Fibroblast of skin of left biceps (primary cell): ENCODE results near the gene API5.
A peak's percentile ranks its signal among the peaks of the same experiment; 100 is the strongest.
"Not testable (repeated sequence)": the region's sequence is repeated elsewhere in the genome, so short reads cannot be mapped to it uniquely, and the experiment has no call there.

Source experiments
- DNase-seq, 2 experiments: peaks; one replicate each; pipeline ENCODE4 v3.0.0-alpha.2; 2013; ENCODE audit warnings: low read depth in 2 of 2

Gene API5

DNA sequence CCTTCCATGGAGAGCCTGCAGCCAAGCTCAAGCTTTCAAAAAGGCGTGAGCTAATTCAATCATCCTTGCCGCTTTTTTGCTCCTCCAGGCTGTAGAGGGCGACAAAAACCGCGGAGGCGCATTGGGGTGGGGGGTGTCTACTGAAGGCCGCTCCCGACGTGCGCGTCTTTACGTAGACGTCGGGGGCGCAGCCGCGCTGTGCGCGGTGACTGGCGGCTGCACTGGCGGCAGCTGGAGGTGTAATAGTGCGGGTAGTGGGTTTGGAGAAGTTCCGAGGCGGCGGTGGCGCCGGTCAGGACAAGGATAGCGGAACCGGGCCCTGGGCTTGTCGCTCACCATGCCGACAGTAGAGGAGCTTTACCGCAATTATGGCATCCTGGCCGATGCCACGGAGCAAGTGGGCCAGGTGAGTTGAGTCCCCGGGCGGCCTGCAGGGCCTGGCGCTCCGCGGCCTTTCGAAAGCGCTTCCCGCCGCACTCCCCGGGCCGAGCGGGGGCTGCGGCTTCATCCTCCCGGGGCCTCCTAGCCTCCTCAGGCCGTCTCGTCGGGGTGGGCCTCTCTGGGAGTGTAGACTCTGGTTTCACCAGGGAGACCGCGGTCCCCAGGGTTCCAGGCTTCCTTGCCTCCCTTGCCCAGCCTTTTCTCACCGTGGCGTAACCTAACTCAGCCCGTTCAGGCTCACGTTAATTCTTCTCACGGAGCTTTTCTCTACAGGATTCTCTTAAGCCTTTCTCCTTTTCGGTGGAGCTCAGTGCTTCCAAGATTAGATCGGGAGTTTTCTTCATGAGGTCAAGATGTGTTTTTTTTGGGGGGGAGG is at the start of gene API5:
Gene API5, plus strand, starts transcription at position 206 of the 817 bp plus-strand sequence. Its CDS starts 132 bp downstream, at position 338.
- DNase-seq = peak; percentile 78

GRCh38 chr11:43267856-43268580 is 43.8 kb upstream of the API5 start:
- no peak for DNase-seq

DNA sequence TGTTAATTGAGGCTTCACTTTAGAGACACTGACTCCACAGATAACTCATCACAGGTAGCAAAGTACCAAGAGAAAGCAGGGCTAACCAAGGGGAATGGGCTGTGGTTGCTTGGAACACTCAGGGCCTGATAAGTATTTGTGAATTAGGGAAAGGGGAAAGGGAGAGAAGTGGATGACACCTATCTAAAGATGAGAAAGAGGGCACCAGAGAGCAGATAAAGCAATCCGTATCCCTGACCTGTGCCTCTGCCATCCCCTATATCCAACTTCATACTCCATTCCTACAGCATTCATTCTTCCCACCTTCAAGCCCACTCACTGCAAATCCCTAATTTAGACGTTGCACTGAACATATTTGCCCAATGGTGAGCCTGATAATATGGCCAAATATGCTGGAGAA is 43.0 kb upstream of the API5 start:
- DNase-seq = no peak

DNA sequence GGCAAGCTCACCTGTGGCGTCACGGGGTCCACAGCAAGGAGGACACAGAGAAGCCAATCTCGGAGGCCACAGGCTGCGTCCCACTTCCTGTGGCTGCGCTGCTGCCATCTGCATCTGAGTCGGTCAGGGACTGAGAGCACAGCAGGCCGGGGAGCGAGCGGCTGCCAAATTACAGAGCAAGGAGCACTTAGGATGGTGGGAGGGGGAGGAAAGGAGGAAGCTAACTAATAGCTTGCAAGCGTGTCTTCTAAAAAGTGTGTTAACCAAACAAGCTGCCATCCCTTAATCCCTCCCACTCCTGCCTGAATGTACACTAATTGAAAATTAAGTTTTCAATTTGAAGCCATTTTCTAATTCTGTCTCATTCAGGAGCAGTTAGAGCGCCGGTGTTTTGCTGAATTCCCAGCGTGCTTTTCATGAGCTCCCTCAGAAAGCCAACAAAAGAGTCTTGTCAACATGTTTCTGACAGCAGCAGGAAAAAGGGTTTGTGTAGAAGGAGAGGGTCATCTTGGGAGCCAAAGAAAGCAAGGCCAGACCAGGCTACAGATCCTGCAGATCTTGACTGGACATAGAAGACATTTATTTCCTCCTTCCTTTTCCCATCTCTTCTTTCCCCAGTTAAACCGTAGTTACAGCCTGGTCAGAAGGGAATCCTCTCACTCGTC is 42.4 kb upstream of the API5 start:
- no peak for DNase-seq

DNA sequence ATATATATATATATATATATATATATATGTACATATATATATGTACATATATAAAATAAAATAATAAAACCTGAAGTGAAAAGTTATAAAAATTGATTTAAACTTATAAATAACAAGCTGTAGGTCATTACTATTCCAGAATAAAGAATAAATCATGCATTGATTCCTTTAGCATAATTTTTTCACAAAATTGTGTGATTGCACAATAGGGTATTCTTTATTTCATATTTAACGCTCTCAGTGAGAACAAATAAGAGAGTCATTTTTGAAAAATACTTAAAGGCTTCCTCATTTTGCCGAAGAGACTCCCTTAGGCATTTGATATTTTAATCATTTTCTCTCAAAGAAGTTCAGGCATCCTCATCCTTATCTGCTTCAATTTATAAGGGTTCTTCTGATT is 41.3 kb upstream of the API5 start:
- DNase-seq = no peak

GRCh38 chr11:43278193-43278956 is 33.4 kb upstream of the API5 start:
- peak; percentile 12 to 13 for DNase-seq

GRCh38 chr11:43282607-43283440 is 29.0 kb upstream of the API5 start:
- no peak for DNase-seq

DNA sequence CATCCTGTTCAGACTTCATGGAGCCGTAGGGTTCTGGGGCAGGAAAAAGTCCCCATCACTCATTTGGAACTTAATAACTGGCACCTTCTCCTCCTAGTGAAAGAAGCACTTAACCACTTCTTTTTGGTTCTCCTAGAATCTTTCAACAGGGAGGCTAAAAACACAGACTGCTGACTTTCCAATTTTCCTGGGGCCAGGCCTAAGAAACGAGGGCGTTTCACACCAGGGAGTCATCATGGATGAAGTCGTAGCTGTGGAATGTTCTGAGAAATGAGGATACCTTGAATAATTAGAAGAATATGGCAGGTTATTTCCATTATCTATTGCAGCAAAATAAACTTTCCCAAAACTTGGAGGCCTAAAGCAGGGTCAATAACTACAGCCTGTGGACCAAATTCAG is 26.0 kb upstream of the API5 start:
- no peak for DNase-seq

GRCh38 chr11:43289368-43289767 is 22.4 kb upstream of the API5 start:
- no peak for DNase-seq

DNA sequence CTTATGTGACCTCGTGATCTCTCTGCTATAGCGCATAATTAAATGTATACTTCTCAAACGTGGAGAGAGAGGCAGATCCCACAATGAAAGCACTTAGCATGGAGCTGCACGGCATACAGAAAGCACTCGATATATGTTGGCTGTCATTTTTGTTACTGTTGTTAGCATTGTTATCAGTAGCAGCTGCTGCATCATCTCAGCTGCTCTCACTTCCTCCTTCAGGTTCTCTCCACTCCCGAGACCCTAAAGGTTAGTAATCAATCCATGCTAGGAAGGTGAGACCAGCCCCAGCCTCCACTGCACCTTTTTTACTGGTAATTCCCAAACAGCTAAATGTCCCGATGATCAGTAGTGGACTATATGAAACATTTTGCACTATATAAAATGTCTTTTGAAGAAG is 13.4 kb upstream of the API5 start:
- DNase-seq = no peak

DNA sequence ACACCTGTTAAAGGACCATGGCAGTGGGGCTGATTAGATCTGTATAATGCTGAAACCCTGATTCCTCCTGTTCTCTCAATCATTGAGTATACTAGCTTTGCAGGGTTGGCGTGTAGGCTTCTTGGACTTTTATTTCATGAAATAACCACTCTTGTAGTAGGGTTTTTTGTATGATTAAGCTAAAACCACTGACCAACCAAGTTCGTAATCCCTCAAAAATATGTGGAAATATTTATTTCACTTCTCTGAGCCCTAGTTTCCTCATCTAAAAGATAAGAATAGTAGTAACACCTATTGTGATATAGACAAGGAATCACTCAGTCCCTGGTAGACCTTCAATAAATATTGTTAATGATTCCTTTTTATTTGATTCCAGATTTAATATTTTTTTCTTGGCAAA is 4.2 kb downstream of the API5 start:
- DNase-seq = no peak

- no peak for DNase-seq
Observed at GRCh38 chr11:43316451-43316850, 4.7 kb downstream of the API5 start.

- peak; percentile 76 to 80 for DNase-seq
Observed at GRCh38 chr11:43327987-43328386, 16.2 kb downstream of the API5 start.

DNA sequence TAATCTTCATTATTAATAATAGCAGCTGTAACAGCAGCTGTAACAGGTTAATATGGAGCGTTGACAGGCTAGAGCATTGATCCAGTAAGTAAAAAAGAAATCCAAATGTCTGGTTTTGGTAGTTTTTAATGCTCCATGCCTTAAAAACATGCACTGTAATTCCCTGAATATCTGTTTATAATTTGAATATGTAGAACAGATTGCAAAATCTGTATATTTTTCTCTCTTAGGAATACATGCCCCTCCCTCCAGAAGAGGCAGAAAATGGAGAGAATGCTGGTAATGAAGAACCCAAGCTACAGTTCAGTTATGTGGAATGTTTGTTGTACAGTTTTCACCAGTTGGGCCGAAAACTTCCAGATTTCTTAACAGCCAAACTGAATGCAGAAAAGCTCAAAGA is 16.7 kb downstream of the API5 start:
- no peak for DNase-seq

GRCh38 chr11:43341159-43341558 is 29.4 kb downstream of the API5 start:
- DNase-seq = no peak

DNA sequence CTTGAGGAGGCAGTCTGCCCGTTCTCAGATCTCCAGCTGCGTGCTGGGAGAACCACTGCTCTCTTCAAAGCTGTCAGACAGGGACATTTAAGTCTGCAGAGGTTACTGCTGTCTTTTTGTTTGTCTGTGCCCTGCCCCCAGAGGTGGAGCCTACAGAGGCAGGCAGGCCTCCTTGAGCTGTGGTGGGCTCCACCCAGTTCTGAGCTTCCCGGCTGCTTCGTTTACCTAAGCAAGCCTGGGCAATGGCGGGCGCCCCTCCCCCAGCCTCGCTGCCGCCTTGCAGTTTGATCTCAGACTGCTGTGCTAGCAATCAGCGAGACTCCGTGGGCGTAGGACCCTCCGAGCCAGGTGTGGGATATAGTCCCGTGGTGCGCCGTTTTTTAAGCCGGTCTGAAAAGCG is 39.6 kb downstream of the API5 start:
- DNase-seq = not testable (repeated sequence)

DNA sequence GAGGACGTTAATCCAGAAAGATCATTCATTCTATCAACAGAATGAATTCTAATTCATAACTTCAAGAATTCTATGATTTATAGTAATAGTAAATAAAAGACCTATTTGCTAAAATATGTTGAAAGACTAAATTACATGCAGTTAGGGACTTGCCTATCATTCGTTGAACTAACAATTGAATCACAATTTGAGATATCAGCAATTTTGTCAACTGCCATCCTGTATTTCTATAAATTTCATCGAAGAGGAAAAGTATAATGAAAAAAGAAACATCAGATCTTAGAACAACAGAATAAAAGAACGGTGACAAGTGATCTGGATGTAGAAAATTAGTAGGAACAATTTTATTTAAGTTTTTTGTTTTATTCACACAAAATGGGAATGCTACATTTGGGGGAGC is 42.5 kb downstream of the API5 start:
- no peak for DNase-seq

DNA sequence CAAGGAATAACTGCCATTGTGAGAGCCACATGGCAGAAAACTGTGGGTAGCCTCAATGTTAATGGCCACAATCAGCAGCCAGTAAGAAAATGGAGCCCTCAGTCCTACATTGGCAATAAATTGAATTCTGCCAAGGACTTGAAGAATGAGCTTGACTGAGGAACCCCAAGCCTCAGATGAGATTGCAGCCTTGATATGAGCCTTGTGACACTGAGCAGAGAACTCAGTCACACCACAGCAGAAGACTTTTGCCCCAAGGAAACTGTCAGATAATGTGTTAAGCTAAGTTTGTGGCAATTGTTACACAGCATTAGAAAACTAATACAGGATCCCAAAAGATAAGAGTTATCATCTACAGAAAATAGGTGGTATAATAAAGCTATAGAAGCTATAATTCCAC is 44.5 kb downstream of the API5 start:
- DNase-seq = no peak

DNA sequence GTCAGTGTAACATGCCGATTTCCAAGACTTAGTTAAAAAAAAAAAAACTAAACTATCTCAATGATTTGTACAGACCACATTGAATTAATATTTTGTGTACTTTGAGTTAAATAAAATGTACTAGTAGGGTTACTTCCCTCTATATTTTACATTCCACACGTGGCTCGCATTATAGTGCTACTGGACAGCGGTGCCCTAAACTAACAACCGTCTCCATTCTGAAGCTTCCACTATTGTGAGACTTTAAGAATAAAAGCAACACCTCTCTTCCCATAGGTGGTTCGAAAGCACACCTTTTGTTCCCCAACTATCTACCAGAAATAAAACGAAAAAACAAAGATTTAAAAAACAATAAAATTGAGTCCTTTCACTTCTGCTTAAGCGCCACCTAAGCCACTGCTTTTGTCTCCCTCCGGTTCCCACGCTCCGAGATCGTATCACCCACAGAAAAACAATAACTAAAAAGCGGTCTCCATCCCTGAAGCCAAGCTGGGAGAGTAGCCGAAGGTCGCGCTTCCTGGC is 46.5 kb downstream of the API5 start:
- no peak for DNase-seq

DNA sequence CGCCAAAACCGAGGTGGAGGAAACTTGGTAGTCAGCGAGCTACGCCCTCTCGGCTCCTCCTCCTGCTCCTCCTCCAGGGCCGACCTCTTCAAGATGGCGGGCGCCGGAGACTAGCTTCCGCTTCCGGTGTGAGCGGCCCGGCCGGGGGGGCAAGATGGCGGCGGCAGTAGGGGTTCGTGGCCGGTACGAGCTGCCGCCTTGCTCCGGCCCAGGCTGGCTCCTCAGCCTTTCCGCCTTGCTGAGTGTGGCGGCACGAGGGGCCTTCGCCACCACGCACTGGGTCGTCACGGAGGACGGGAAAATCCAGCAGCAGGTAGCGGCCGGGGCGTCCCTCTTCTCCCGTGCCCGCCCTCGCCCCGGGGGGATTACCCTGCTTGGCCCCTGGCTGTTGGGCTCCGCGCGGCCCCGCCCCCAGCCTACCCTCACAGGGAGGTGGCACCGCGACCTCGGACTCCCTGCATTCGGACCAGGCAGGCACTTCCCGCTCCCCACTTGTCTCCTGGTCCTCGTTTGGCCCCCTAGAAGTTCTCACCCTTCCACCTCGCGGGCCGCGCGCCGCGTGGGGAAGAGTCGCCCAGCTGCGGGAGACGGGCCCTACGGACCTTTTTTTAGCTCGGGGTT is 47.1 kb downstream of the API5 start, which contains the start of gene TTC17:
Gene TTC17, plus strand, starts transcription at position 120 of the 621 bp plus-strand sequence. Its CDS starts 35 bp downstream, at position 155.
- DNase-seq = peak; percentile 65 to 70
